GM12878 (cell line): ENCODE results near the gene CTSW. TPM values are rescaled to one million over a fixed set of nuclear protein-coding genes. Genes with fewer than 3 reads are reported as not detected.

Source experiments
- BMI1 ChIP-seq: fragments of 450-650 bp; IDR thresholded peaks from 2 replicates; pipeline ENCODE4 v1.6.1; 2016; ENCODE audit warnings: mild to moderate bottlenecking, moderate library complexity, borderline replicate concordance
- KLF5 ChIP-seq: fragments of 450-650 bp; IDR thresholded peaks from 2 replicates; pipeline ENCODE4 v1.6.1; 2014; ENCODE audit warnings: mild to moderate bottlenecking; ENCODE audit not compliant: partially characterized antibody
- RAD21 ChIP-seq: IDR thresholded peaks from 2 replicates; pipeline ENCODE4 v1.6.1; 2011; ENCODE audit warnings: mild to moderate bottlenecking, low read depth, low read length, moderate library complexity; ENCODE audit not compliant: insufficient read depth
- ZNF274 ChIP-seq: IDR thresholded peaks from one replicate; pipeline ENCODE4 v1.8.0; 2011; ENCODE audit not compliant: insufficient read length, insufficient read depth
- ZZZ3 ChIP-seq: IDR thresholded peaks from 2 replicates; pipeline ENCODE4 v1.6.1; 2011; ENCODE audit warnings: low read depth; ENCODE audit not compliant: control insufficient read depth, insufficient read length
- polyA plus RNA-seq, 11 experiments: library from polyadenylated mRNA; depleted of rRNA in 4 of 11; unstranded in 6 of 11; stranded (reverse) in 5 of 11; fragments of >200 nt; fragmentation: Nextera tagmentation in 4 of 11; fragmentation: Illumina TruSeq in 1 of 11; extraction: Ambion mirVana in 4 of 11; extraction: Trizol in 1 of 11; gene quantifications; 1 replicate in 1 of 11; 2 replicates in 10 of 11; pipeline versions ENCODE4 v1.2.1 to v1.2.3, GENCODE V29; 2011 to 2016; ENCODE audit warnings: inconsistent platforms in 2 of 11, missing spikeins in 2 of 11, low read depth in 1 of 11
- total RNA-seq, 4 experiments: library from RNA; depleted of rRNA in 3 of 4; stranded (reverse); fragments of >200 nt in 3 of 4; fragmentation: Illumina TruSeq in 1 of 4; extraction: Trizol in 1 of 4; gene quantifications; 2 replicates each; pipeline versions ENCODE4 v1.2.1 to v1.2.3, GENCODE V29; 2013 to 2021
- TF ChIP-seq, protein P1 (sequence below): fragments of 450-650 bp; IDR thresholded peaks from 2 replicates; pipeline ENCODE4 v1.6.1; 2017; ENCODE audit warnings: mild to moderate bottlenecking, moderate library complexity
- TF ChIP-seq, protein P2 (sequence below): fragments of 450-650 bp; IDR thresholded peaks from 2 replicates; pipeline ENCODE4 v1.6.1; 2017; ENCODE audit warnings: mild to moderate bottlenecking, low read depth, inconsistent platforms; ENCODE audit not compliant: poor library complexity, severe bottlenecking

CTSW gene
- total and polyA plus RNA-seq, 10 of the 15 experiments (the other 5 are each of a cell fraction or from before 2014, with no cell fraction given) = 0.53 to 12.0 (median 1.7) TPM

DNA sequence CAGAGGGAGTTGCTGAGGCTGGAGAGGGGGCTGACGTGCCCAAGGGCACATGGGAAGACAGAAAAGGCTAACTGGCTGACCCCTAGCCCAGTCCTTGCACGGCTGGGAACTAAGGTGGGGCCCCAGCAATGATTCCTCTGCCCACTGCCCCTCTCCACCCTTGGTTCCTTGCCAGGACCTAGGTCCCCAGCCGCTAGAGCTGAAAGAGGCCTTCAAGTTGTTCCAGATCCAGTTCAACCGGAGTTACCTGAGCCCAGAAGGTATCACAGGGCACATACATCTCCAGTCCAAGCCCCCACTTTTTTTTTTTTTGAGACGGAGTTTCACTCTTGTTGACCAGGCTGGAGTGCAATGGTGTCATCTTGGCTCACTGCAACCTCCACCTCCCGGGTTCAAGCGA lies 390 bp downstream of the CTSW start (continued):
- TF ChIP-seq, protein P1, sequence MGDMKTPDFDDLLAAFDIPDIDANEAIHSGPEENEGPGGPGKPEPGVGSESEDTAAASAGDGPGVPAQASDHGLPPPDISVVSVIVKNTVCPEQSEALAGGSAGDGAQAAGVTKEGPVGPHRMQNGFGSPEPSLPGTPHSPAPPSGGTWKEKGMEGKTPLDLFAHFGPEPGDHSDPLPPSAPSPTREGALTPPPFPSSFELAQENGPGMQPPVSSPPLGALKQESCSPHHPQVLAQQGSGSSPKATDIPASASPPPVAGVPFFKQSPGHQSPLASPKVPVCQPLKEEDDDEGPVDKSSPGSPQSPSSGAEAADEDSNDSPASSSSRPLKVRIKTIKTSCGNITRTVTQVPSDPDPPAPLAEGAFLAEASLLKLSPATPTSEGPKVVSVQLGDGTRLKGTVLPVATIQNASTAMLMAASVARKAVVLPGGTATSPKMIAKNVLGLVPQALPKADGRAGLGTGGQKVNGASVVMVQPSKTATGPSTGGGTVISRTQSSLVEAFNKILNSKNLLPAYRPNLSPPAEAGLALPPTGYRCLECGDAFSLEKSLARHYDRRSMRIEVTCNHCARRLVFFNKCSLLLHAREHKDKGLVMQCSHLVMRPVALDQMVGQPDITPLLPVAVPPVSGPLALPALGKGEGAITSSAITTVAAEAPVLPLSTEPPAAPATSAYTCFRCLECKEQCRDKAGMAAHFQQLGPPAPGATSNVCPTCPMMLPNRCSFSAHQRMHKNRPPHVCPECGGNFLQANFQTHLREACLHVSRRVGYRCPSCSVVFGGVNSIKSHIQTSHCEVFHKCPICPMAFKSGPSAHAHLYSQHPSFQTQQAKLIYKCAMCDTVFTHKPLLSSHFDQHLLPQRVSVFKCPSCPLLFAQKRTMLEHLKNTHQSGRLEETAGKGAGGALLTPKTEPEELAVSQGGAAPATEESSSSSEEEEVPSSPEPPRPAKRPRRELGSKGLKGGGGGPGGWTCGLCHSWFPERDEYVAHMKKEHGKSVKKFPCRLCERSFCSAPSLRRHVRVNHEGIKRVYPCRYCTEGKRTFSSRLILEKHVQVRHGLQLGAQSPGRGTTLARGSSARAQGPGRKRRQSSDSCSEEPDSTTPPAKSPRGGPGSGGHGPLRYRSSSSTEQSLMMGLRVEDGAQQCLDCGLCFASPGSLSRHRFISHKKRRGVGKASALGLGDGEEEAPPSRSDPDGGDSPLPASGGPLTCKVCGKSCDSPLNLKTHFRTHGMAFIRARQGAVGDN = no peak
- TF ChIP-seq RAD21 = no peak
- no peak for TF ChIP-seq ZNF274
- TF ChIP-seq, protein P2, sequence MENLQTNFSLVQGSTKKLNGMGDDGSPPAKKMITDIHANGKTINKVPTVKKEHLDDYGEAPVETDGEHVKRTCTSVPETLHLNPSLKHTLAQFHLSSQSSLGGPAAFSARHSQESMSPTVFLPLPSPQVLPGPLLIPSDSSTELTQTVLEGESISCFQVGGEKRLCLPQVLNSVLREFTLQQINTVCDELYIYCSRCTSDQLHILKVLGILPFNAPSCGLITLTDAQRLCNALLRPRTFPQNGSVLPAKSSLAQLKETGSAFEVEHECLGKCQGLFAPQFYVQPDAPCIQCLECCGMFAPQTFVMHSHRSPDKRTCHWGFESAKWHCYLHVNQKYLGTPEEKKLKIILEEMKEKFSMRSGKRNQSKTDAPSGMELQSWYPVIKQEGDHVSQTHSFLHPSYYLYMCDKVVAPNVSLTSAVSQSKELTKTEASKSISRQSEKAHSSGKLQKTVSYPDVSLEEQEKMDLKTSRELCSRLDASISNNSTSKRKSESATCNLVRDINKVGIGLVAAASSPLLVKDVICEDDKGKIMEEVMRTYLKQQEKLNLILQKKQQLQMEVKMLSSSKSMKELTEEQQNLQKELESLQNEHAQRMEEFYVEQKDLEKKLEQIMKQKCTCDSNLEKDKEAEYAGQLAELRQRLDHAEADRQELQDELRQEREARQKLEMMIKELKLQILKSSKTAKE = no peak
- TF ChIP-seq BMI1 = no peak
- no peak for TF ChIP-seq ZZZ3
- no peak for TF ChIP-seq KLF5
